Upper lobe of left lung (tissue), 4 donors: ENCODE data around the gene SCUBE2.

Experiments used
- CTCF ChIP-seq, 6 experiments: fragments of 450-650 bp in 4 of 6; fragments of 200-600 bp in 2 of 6; sonication (generic) in 2 of 6; IDR thresholded peaks; one replicate each; pipeline ENCODE4 v1.5.1; 2016 to 2019; ENCODE audit warnings: antibody characterized with exemption in 6 of 6
- EP300 ChIP-seq, 4 donors: sonication (generic); formaldehyde crosslinking; IDR thresholded peaks; one replicate each; pipeline ENCODE4 v1.5.1; 2017; ENCODE audit warnings: antibody characterized with exemption in 4 of 4, control low read depth in 2 of 4
- POLR2A ChIP-seq, 4 donors: fragments of 450-650 bp; IDR thresholded peaks; one replicate each; pipeline ENCODE4 v1.5.1; 2016 to 2017; ENCODE audit warnings: antibody characterized with exemption in 4 of 4, mild to moderate bottlenecking in 2 of 4

GRCh38 chr11:9112075-9112474, 20.7 kb upstream of the SCUBE2 start:
- TF ChIP-seq POLR2A (IDR thresholded peaks at IDR 0.05): no peak
- TF ChIP-seq CTCF (IDR thresholded peaks at IDR 0.05): no peak
- TF ChIP-seq EP300 (IDR thresholded peaks at IDR 0.05): no peak
